ENCODE results near the gene SCAANT1. TPM values are rescaled to one million over a fixed set of nuclear protein-coding genes. Genes with fewer than 3 reads are reported as not detected.

Gene SCAANT1
- total RNA-seq, 1 donor from 2014 or later, result not detected

DNA sequence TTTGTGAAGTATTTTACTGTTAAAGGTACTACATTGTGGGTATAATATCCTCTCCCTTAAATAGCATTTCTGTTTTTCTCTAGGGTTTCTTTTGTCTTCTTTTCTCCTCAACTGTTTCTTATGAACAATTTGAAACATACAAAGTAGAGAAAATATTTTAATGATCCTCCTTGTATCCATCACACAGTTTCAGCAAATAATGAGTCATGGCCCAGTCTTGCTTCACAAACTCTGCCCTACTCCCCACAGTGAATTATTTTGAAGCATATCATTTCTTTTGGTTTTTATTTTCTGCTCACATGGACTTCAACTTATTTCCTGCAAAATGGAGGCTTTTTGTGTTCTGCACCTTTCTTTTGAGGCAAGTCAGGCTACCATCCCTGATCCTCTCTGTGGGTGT is 6.1 kb upstream of the SCAANT1 start:
- Histone ChIP-seq H3K9me3 (ENCODE audit: control insufficient read depth in 3 of 3, low read length in 3 of 3) (no peaks in the 10 kb centered on the region), H3K4me3 (ENCODE audit: low read length in 3 of 3) (no peak overlapping the region), H3K27ac (ENCODE audit: low read depth, low read length) (no peak overlapping the region), H3K9ac (ENCODE audit: low read depth in 1 of 3, low read length in 3 of 3) (no peak overlapping the region), H3K4me1 (ENCODE audit: control insufficient read depth in 3 of 3, insufficient read depth in 3 of 3, low read length in 3 of 3) (peaks cover 2 to 12% (median 6%) of the 10 kb centered on the region in 3 donors), H3K36me3 (ENCODE audit: control insufficient read depth in 3 of 3, insufficient read depth in 3 of 3, low read length in 3 of 3) (peaks cover 10 to 25% (median 15%) of the 10 kb centered on the region in 3 donors), H3K27me3 (ENCODE audit: control insufficient read depth in 3 of 3, insufficient read depth in 3 of 3, low read length in 3 of 3) (no peaks in the 10 kb centered on the region)

DNA sequence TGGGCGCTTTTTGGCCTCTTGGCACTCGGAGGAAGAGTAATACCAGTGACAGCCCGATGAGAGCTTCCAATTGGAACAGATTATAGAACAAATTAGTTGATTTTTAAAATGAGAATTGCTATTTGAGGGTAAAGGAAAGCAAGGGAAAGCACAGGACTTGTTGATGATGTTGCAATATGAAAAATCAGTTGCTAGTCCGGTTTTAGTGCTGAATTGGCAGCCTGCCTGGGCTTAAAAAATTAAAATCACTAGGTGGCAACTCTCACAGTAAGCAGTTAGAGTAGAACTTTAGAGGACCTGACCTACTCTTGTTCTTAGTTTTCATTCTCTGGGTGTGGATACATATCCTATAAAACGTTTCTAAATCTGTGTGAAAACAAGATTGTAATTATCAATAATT is 2.1 kb upstream of the SCAANT1 start:
- Histone ChIP-seq H3K36me3 (ENCODE audit: control insufficient read depth in 3 of 3, insufficient read depth in 3 of 3, low read length in 3 of 3) (peaks cover 10 to 18% (median 12%) of the 10 kb centered on the region in 3 donors), H3K9ac (ENCODE audit: low read depth in 1 of 3, low read length in 3 of 3) (no peak overlapping the region), H3K27me3 (ENCODE audit: control insufficient read depth in 3 of 3, insufficient read depth in 3 of 3, low read length in 3 of 3) (no peaks in the 10 kb centered on the region), H3K4me3 (ENCODE audit: low read length in 3 of 3) (no peak overlapping the region), H3K9me3 (ENCODE audit: control insufficient read depth in 3 of 3, low read length in 3 of 3) (no peaks in the 10 kb centered on the region), H3K27ac (ENCODE audit: low read depth, low read length) (no peak overlapping the region), H3K4me1 (ENCODE audit: control insufficient read depth in 3 of 3, insufficient read depth in 3 of 3, low read length in 3 of 3) (peaks cover 13 to 22% (median 21%) of the 10 kb centered on the region in 3 donors)

GRCh38 chr3:63912768-63913588 is 795 bp upstream of the SCAANT1 start:
- Histone ChIP-seq H3K4me1 (ENCODE audit: control insufficient read depth in 3 of 3, insufficient read depth in 3 of 3, low read length in 3 of 3) (peaks cover 15 to 22% (median 21%) of the 10 kb centered on the region in 3 donors), H3K27ac (ENCODE audit: low read depth, low read length) (peak overlapping the region; percentile 90), H3K9me3 (ENCODE audit: control insufficient read depth in 3 of 3, low read length in 3 of 3) (no peaks in the 10 kb centered on the region), H3K9ac (ENCODE audit: low read depth in 1 of 3, low read length in 3 of 3) (peak overlapping the region; percentile 60 to 85 (median 73)), H3K27me3 (ENCODE audit: control insufficient read depth in 3 of 3, insufficient read depth in 3 of 3, low read length in 3 of 3) (no peaks in the 10 kb centered on the region), H3K4me3 (ENCODE audit: low read length in 3 of 3) (peak overlapping the region; percentile 73 to 76 (median 75)), H3K36me3 (ENCODE audit: control insufficient read depth in 3 of 3, insufficient read depth in 3 of 3, low read length in 3 of 3) (peaks cover 3 to 17% (median 5%) of the 10 kb centered on the region in 3 donors)

DNA sequence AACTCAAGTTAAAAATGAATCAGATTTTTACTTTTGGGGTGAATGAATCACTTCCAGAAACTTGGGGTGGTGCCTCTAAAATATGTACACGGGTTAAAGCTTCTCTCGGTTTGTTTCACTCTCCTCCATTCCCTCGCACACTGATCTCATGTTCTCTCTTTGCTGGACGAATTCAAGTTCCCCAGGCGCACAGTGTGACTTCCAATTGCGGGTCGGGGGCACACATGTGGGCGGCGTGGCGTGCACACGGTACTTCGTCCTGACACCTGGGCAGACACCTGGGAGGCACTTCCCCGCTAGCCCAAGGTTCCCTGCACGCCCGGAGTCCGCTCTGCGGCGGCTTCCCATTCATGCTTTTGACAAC is 692 bp downstream of the SCAANT1 start:
- no peaks in the 10 kb centered on the region for H3K9me3 ChIP-seq (ENCODE audit: control insufficient read depth in 3 of 3, low read length in 3 of 3)
- H3K27ac ChIP-seq (ENCODE audit: low read depth, low read length), result peak overlapping the region; percentile 90
- peaks cover 15 to 22% (median 21%) of the 10 kb centered on the region in 3 donors for H3K4me1 ChIP-seq (ENCODE audit: control insufficient read depth in 3 of 3, insufficient read depth in 3 of 3, low read length in 3 of 3)

DNA sequence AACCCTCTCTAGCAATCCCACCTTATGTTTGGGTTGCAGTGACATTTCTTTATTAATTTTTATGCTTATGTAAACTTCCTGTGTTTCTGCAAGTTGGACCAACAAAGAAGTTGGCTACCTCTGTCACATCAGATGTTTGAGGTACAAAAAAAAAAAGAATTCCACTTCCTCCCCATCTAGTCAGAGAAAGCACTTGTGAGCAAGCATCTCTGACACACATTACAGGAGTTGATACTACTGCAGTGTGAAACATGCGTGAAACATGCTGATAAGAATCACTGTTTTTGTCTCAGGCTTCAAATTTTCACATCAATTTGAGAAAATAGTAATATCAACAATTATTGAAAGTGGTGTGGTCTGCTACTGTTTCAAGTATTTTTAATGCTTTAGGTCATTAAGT is 1.3 kb downstream of the SCAANT1 start:
- H3K9ac ChIP-seq (ENCODE audit: low read depth in 1 of 3, low read length in 3 of 3), result peak overlapping the region in 2 of 3 donors; percentile 76 to 85
- H3K27ac ChIP-seq (ENCODE audit: low read depth, low read length), result peak overlapping the region; percentile 90
- no peaks in the 10 kb centered on the region for H3K27me3 ChIP-seq (ENCODE audit: control insufficient read depth in 3 of 3, insufficient read depth in 3 of 3, low read length in 3 of 3)
- H3K9me3 ChIP-seq (ENCODE audit: control insufficient read depth in 3 of 3, low read length in 3 of 3), result no peaks in the 10 kb centered on the region
- peaks cover 15 to 22% (median 21%) of the 10 kb centered on the region in 3 donors for H3K4me1 ChIP-seq (ENCODE audit: control insufficient read depth in 3 of 3, insufficient read depth in 3 of 3, low read length in 3 of 3)
- H3K36me3 ChIP-seq (ENCODE audit: control insufficient read depth in 3 of 3, insufficient read depth in 3 of 3, low read length in 3 of 3), result peaks cover 0 to 3% (median 2%) of the 10 kb centered on the region in 3 donors
- peak overlapping the region in 2 of 3 donors; percentile 71 to 78 for H3K4me3 ChIP-seq (ENCODE audit: low read length in 3 of 3)

More for the DNA sequence above, 692 bp downstream of the SCAANT1 start:
- H3K9ac ChIP-seq (ENCODE audit: low read depth in 1 of 3, low read length in 3 of 3), result peak overlapping the region; percentile 36 to 85 (median 76)
- H3K36me3 ChIP-seq (ENCODE audit: control insufficient read depth in 3 of 3, insufficient read depth in 3 of 3, low read length in 3 of 3), result peaks cover under 1 to 8% (median 2%) of the 10 kb centered on the region in 3 donors
- peak overlapping the region; percentile 71 to 85 (median 78) for H3K4me3 ChIP-seq (ENCODE audit: low read length in 3 of 3)
- no peaks in the 10 kb centered on the region for H3K27me3 ChIP-seq (ENCODE audit: control insufficient read depth in 3 of 3, insufficient read depth in 3 of 3, low read length in 3 of 3)

DNA sequence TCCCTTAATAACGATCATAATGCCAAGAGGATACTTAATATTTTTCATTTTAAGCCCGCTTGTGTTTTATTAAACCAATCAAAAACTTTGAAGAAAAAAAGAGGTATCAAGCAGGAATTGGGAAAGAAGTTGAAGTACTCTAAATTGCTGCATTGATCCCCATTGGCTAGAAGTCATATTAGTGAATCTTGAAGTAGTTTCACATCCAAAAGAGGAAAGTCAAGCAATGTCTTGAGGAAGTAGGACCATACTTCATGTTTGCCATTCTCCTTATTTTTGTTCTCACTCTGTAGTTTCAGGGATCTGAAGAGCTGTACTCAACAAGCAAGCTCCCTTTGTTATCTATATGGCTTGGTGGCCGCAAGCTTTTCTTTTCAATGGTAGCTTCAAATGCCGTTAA is 2.2 kb downstream of the SCAANT1 start:
- Histone ChIP-seq H3K4me3 (ENCODE audit: low read length in 3 of 3) (no peak overlapping the region), H3K27ac (ENCODE audit: low read depth, low read length) (no peak overlapping the region), H3K36me3 (ENCODE audit: control insufficient read depth in 3 of 3, insufficient read depth in 3 of 3, low read length in 3 of 3) (peaks cover 0 to 4% (median 0%) of the 10 kb centered on the region in 3 donors), H3K9ac (ENCODE audit: low read depth in 1 of 3, low read length in 3 of 3) (no peak overlapping the region), H3K9me3 (ENCODE audit: control insufficient read depth in 3 of 3, low read length in 3 of 3) (no peaks in the 10 kb centered on the region), H3K27me3 (ENCODE audit: control insufficient read depth in 3 of 3, insufficient read depth in 3 of 3, low read length in 3 of 3) (no peaks in the 10 kb centered on the region), H3K4me1 (ENCODE audit: control insufficient read depth in 3 of 3, insufficient read depth in 3 of 3, low read length in 3 of 3) (peaks cover 15 to 22% (median 21%) of the 10 kb centered on the region in 3 donors)

GRCh38 chr3:63909431-63909830 is 2.8 kb downstream of the SCAANT1 start:
- no peaks in the 10 kb centered on the region for H3K9me3 ChIP-seq (ENCODE audit: control insufficient read depth in 3 of 3, low read length in 3 of 3)
- no peak overlapping the region for H3K9ac ChIP-seq (ENCODE audit: low read depth in 1 of 3, low read length in 3 of 3)
- H3K27me3 ChIP-seq (ENCODE audit: control insufficient read depth in 3 of 3, insufficient read depth in 3 of 3, low read length in 3 of 3), result no peaks in the 10 kb centered on the region
- H3K36me3 ChIP-seq (ENCODE audit: control insufficient read depth in 3 of 3, insufficient read depth in 3 of 3, low read length in 3 of 3), result peaks cover 0 to 4% (median 0%) of the 10 kb centered on the region in 3 donors
- no peak overlapping the region for H3K4me3 ChIP-seq (ENCODE audit: low read length in 3 of 3)
- H3K4me1 ChIP-seq (ENCODE audit: control insufficient read depth in 3 of 3, insufficient read depth in 3 of 3, low read length in 3 of 3), result peaks cover 15 to 22% (median 20%) of the 10 kb centered on the region in 3 donors
- no peak overlapping the region for H3K27ac ChIP-seq (ENCODE audit: low read depth, low read length)

- H3K27me3 ChIP-seq (ENCODE audit: control insufficient read depth in 3 of 3, insufficient read depth in 3 of 3, low read length in 3 of 3), result no peaks in the 10 kb centered on the region
- H3K4me3 ChIP-seq (ENCODE audit: low read length in 3 of 3), result no peak overlapping the region
- H3K9me3 ChIP-seq (ENCODE audit: control insufficient read depth in 3 of 3, low read length in 3 of 3), result no peaks in the 10 kb centered on the region
- no peak overlapping the region for H3K27ac ChIP-seq (ENCODE audit: low read depth, low read length)
- H3K9ac ChIP-seq (ENCODE audit: low read depth in 1 of 3, low read length in 3 of 3), result no peak overlapping the region
- peaks cover 13 to 20% (median 15%) of the 10 kb centered on the region in 3 donors for H3K4me1 ChIP-seq (ENCODE audit: control insufficient read depth in 3 of 3, insufficient read depth in 3 of 3, low read length in 3 of 3)
- peaks cover 0 to 6% (median 0%) of the 10 kb centered on the region in 3 donors for H3K36me3 ChIP-seq (ENCODE audit: control insufficient read depth in 3 of 3, insufficient read depth in 3 of 3, low read length in 3 of 3)
Measured at GRCh38 chr3:63908776-63909175, 3.4 kb downstream of the SCAANT1 start.

- Histone ChIP-seq H3K27ac (ENCODE audit: low read depth, low read length) (no peak overlapping the region), H3K36me3 (ENCODE audit: control insufficient read depth in 3 of 3, insufficient read depth in 3 of 3, low read length in 3 of 3) (peaks cover 0 to 6% (median 0%) of the 10 kb centered on the region in 3 donors), H3K9me3 (ENCODE audit: control insufficient read depth in 3 of 3, low read length in 3 of 3) (no peaks in the 10 kb centered on the region), H3K27me3 (ENCODE audit: control insufficient read depth in 3 of 3, insufficient read depth in 3 of 3, low read length in 3 of 3) (no peaks in the 10 kb centered on the region), H3K4me3 (ENCODE audit: low read length in 3 of 3) (no peak overlapping the region), H3K9ac (ENCODE audit: low read depth in 1 of 3, low read length in 3 of 3) (no peak overlapping the region), H3K4me1 (ENCODE audit: control insufficient read depth in 3 of 3, insufficient read depth in 3 of 3, low read length in 3 of 3) (peaks cover 7 to 14% (median 12%) of the 10 kb centered on the region in 3 donors)
Measured at GRCh38 chr3:63908081-63908736, 4.0 kb downstream of the SCAANT1 start.

All from skeletal muscle tissue (tissue), 4 donors.